Stimulated activated CD4-positive, alpha-beta T cell treated with anti-CD3 and anti-CD28 coated beads, Interleukin-2, amount 100 ng/mL, for 4 hours (primary cell): ENCODE results near the gene LRFN2.

Experiments used
- DNase-seq: peaks from one replicate; pipeline ENCODE4 v3.0.0-alpha.2; 2020; ENCODE audit warnings: low read depth

The LRFN2 gene

DNA sequence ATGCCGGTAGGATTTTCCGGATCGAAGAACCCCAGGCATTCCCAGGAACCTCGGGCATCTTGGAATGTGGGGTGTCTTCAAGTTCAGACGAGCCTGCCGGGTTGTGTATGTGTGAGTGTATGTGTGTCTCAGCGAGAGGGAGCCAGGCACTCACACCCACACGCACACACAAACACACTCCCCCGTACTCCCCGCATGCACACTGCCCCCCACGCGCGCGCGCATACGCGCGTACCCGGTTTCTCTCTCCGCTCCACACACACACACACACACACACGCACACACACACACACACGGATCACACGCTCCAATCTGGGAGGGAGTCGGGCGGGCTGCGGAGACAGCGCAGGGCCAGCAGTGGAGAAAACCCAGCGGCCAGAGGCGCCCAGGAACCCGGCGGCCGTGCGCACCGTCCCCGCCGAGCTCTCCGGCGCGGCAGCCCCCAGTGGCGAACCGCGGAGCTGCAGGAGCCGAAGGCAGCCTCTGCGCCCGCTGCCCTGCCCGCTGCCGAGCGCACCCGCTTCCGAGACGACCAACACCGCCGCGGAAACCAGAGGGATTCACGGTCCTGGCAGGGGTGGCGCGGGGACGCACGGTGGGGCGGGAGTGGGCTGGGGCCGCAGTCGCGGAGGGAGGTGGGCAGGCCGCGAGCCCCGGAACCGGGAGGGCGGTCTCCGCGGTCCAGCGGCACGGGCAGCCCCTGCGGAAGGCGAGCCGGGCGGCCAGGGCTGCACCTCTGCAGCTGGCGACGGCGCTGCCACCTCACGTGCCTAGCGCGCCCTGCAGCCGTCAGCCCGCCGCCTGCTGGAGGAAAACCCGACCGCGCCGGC lies at the start of gene LRFN2:
Gene LRFN2 (minus strand): TSS at position 125 of the 830 bp plus-strand sequence.
- peak; percentile 42 for DNase-seq

DNA sequence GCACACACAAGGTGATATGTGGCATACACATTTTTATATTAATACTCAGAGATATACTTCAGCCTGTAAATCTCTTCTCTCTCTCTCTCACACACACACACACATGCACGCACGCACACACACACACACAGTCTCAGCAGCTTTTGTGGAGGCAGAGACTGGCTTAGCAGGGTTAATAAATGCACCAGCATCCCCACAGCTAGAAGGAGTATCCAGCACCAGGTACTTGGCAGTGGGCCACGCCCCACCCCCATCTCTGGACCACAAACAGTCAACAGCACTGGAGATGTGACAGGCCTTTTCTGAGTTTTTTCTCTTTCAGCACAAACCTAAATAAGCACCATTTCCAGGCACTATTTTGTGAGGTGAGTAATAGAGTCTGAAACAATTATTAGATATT lies 47.3 kb upstream of the LRFN2 start:
- DNase-seq = no peak

DNA sequence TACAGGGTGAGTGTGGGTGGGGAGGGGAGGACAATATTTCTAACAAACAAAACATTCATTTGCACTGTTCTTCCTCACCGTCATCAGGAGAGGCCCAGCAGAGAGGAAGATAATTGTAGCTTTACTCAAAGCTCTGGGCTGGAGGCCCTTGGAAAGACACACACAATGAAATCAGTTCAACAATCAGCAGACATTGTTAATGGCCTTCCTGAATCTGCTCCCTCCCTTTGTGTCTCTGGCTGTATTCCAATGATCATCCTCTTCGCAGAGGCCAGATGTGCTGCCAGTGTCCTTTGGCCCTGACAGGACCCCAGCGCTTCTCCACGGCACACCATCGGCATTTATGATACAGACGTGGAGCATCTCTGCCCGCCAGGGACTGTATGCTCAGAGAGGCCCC lies 44.6 kb upstream of the LRFN2 start:
- no peak for DNase-seq

DNA sequence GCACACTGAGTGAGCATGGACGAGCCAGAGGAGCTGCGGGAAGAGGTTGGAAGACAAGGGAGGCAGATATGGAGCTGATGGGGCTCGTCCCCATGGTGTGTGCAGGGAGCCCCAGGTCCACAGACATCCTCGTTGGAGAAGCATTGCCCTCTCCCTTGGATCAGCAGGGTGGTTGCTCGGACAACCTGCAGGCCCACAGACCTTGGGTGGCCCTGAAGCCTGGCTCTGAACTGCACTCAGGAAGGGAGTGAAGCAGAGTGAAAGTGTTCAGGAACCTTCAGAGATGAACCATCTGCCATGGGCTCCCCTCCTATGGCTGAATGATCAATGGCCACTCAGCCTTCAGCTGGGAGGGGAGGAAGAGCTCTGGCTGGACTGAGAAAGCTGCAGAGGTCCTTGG lies 43.3 kb upstream of the LRFN2 start:
- no peak for DNase-seq

DNA sequence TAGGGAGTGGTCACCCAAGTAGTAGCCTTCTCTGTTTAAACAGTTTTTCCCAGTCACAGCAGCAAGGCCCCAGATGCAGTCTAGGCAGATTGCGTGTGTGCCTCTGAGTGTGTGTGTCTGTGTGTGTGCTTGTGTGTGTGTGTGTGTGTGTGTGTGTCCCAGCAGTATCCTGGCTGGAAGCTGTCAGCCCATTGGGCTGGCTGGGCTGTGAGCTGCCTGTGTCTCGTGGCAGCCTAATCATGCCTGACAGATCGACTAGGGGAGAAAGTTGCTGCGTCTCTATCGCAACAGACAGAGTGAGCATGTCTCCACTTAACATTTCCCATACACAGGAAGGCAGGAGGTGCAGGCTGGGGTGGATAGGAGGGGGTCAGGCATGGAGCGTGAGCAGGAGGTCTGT lies 42.9 kb upstream of the LRFN2 start:
- no peak for DNase-seq

DNA sequence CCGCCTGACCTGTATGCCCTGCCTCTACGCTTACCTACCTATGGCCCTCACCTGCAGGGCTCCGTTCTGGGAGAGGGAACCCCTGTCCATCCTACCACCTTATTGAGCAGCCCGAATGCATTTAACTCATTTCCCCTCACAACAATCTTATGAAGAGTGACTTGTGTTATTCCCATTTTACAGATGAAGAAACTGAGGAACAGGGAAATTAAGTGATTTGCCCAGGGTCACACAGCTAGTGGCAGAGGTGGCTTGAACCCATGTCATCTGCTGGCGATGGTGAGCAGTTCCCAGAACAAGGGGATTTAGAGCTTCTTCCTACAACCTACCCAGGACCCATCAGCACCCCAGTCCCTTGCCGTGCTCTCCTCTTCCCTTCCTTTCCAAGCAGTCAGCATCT lies 42.3 kb upstream of the LRFN2 start:
- DNase-seq = no peak

DNA sequence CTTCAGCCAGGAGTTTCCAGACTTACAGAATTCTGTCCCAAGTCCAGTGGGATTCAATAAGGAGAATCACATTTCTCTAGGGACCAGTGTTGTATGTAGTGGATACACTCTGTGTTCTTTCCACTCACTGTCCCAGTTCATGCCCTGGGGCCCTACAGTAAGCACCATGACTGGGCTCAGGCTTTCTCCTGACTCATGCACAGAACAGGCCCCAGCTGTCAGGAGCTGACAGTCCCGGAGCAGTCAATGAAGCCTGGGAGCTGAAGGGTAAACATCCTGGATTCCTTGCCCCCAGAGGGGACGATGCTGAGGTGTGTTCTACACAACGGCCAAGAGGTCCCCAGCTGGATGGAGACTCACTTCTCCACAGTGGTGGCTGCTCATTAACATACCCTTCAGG lies 40.2 kb upstream of the LRFN2 start:
- DNase-seq = no peak

DNA sequence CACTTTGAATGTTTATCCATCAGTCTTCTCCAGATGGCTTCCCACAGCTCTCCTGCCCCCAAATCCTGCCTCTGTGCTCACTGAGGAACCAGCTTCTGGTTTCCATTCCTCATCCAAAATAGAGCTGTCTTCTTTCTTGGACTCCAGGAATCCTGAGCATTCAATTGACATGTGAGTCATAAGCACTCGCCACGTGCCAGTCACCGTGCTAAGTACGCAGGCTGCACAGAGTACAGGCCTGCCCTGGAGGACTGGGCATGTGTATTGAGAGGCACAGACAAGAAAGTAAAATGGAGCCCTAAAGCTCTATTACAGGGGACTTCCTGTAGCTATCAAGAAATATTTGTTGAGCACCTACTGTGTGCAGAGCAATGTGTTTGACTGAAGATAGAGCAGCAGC lies 39.7 kb upstream of the LRFN2 start:
- no peak for DNase-seq

DNA sequence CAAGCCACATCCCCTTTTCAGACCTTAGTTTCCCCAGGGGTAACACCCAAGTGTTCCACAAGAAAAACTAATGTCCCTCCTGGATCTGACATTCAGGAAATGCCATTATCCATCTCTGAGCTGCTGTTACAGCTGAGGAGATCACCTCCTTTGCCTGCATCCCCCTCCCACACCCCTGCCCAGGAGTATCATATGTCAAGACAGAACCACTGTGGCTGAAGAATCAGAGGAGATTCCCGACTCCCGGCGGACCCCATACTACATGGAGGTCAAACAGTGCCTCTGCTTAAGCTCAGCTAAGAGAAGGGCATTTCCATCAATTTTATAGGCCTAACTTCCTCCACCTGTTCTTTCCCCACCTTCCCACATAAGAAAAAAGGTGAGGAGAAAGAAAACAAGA lies 36.8 kb upstream of the LRFN2 start:
- no peak for DNase-seq

DNA sequence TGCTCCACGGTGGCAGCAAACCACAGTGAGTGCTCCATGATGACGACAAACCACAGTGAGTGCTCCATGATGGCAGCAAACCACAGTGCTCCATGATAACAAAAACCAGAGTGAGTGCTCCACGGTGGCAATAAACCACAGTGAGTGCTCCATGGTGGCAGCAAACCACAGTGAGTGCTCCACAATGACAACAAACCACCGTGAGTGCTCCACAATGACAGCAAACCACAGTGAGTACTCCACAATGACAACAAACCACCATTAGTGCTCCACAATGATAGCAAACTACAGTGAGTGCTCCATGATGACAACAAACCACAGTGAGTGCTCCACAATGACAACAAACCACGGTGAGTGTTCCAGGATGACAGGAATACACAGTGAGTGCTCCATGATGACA lies 36.0 kb upstream of the LRFN2 start:
- DNase-seq = no peak

DNA sequence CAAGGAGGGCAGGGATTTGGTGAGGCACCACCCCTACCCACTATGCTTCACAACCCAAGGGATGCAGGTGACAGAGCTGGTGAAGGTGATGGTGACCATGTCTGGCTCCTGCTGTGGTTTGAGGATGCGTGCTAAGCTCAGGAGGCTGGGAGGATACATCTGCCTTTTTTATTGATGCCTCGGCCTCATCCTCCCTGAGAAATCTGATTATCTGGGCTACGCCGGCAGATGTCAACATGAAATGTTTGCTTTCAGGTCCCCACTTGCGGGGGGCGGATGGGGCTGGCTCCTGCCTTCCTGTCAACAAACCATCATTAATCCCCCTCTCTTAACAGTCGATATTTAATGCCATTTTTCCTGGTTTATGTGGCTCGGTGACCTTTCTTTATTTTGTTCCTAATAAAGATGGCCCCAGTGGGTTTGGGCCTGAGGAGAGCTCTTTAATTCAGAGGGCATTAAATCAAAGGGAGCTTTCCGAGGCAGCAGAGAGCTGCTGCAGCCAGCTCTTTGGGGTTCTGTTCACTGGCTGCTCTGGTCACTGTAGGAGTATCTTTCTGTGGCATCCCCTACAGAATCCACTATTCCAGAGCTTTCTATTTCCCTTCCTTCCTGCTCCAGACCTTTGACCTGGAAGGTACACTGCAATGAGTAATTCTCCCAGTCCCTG lies 33.5 kb upstream of the LRFN2 start:
- no peak for DNase-seq

DNA sequence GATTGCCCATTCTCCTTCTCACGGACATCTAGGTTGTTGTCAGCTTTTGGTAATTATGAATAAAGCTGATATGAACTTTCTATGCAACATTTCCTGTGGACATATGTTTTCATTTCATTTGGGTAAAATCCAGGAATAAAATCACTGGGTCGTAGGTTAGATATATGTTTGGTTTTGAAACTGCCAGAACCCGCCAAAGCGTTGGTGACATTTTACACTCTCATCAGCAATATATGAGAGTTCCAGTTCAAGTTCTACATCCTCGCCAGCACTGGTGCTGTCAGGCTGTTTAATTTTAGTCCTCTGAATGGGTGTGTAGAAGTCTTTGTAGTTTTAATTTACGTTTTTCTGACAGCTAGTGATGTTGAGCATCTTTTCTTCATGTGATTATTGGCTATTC lies 27.5 kb upstream of the LRFN2 start:
- no peak for DNase-seq

DNA sequence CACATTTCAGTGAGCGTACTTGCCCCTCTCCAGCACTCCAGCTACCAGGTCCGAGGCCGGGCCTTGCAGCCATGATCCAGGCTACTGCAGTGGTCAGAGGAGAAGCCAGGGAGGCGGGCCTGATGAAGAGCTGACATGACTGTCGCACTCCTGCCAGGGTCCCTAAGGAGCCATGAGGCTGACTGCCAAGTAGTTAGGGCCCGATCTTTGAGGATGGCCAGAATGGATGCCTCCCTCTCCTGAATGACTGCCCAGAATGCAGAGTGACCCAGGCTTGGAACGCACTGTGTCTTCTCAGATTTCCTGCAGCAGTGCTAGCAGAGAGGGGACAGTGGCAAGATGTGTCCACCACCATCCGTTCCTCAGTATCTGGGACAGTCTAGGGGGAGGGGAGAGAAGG lies 24.7 kb upstream of the LRFN2 start:
- no peak for DNase-seq

DNA sequence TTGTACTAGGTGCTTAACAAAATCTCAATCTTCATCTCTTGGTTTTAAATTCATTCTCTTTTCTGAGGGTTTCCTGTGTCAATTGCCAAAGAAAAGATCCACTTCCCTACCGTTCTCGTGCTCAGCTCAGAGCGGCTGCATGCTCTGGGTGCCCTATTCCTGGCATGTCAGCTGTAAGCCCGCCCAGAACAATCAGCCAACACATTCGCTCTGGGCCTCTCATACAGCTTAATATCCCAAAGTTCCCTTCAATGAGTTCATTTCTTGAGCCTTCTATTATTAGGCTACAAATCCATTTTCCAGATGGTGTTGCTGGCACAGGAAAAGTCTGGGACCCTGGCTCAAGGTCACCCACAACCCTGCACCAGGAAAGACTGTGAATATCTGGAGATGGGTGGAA lies 24.3 kb upstream of the LRFN2 start:
- DNase-seq = no peak

DNA sequence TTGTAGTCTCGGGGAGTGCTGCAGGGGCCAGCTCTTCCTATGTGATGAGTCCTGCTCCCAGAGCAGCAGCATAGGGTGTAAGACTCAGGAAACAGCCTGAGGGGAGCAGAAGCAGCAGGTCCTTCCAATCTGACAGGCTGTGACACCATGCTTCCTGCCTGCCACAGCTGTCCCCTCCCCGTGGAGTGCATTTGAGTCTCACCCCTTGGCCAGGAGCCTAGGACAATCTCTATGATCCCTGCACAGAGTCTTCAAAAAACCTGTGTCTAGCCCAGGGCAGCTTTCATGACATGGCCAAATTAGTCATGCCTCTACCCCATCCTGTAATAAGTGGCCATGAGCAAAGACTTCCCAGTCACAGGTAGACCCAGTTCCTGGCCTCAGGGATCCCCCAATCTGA lies 23.1 kb upstream of the LRFN2 start:
- DNase-seq = no peak

DNA sequence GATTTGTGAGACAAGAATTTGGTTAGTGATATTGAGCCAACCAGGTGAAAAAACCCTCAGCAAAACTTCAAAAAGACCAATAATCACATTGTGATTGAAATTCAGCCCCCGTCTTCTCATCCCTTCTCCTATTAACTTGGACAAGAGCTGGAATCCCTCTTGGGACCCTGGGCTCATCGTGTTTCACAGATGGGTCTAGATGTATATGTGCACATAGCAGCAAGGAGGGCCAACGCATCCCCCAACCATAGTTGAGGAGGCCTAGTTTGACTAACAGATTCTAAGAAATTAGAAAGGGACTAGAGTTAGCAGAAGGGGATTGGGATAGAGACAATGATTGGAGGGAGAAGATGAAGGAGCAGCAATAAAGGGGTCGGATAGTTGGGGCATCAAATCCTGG lies 19.8 kb upstream of the LRFN2 start:
- DNase-seq = no peak

DNA sequence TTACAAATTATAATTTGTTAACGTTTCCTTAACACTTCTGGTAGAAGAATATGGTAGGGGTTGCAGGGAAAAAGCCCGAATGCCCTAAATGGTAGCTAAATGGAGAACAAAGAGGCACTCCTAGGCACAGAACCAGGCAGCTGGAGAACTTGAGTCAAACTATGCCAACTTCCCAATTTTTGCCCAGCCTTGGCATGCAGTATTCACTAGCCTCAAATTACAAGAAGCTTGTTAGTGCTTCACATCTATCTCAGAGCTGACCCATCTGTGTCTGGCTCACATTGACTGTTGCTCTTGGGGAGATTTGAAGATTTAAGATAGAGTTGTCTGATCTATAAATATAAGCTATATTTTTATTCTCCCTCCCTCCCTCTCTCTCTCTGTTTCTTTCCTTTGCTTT lies 19.4 kb upstream of the LRFN2 start:
- no peak for DNase-seq

DNA sequence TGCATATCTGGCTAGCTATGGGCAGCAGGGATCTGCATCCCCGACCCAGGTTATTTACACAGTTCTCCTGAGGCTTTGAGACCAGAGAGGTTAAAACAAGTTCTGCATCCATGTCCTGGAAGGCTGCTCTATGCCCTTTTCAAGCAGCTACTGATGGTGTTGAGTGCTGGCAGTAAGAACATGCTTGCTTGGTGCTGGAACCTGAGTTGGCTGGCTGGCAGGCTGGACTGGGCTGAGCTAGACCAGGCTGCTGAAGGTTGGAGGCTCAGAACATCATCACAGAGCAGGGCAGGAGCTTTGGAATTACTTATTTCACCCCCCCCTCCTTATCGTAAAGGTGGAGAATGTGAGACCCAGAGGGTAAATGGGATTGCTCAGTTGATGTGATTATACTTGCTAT lies 16.9 kb upstream of the LRFN2 start:
- no peak for DNase-seq

DNA sequence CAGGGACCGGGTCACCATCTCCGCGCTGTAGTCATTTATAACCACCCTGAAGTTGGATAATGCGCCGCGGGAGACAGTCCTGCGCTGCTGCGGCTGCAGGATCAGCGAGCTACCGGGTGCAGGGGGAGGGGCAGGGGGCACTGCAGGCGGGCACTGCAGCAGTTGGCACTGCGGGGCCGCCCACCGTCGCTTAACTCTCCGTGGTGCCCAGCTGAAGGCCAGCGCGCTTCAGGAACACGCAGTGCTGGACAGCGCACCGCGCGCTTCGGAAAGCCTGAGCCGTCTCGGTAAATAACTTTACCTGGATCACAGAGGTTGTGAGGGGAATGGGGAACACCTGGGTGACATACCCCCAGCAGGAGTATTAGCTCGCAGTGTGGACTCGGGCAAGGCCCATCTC lies 12.4 kb upstream of the LRFN2 start:
- DNase-seq = no peak

DNA sequence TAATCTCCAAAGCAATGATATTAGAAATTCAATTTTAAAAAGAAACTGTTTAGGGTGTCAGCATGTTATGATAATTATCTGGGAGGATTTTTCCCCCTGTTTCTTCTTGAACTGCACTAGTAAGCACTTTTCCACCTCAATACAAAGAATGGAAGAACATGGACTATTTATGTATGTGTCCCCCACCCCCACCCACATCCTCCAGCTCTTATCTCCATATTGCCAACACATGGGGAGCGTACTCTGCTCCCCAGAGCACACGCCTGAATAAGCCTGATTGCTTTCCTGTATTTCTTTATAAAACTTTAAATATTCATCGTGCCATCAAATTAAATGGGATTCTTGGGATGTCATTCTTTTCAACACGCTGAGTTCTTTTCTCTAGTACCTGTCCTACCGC lies 11.4 kb upstream of the LRFN2 start:
- DNase-seq = no peak

DNA sequence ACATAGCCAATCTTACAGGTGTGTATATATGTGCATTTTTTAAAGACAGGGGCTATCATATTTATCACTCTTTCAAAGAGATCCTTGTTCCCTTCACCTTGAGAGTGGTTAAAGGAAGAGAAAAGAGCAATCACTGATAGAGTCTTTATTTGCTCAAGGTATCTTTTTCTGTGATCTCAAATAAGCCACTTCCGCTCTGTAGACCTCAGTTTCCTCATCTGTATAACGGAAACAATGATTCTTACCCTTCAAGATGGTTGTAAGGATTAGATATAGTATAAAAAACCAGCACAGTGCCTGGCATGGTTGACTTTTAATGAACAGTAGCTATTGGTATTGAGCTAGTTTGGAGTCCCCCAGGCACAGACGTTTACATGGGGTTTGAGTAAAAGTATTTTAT lies 10.1 kb upstream of the LRFN2 start:
- no peak for DNase-seq

DNA sequence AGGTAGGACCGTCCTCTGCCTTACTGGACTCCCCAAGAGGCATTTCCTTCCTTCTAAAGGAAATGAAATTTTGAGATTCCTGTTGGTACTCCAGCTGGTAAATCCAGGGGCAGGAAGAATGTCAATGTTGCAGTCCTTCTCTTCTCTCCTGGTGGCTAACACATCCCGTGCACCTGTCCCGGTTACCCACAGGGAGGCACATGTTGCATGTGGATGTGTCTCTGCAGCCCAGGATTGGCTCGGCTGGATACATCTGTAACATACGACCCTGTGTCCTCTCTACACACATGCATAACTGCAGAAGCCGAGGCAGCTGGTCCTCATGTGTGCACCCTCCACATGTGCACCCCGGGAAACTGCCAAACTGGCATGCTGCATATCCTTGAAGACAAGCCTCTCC lies 1.3 kb upstream of the LRFN2 start:
- no peak for DNase-seq

DNA sequence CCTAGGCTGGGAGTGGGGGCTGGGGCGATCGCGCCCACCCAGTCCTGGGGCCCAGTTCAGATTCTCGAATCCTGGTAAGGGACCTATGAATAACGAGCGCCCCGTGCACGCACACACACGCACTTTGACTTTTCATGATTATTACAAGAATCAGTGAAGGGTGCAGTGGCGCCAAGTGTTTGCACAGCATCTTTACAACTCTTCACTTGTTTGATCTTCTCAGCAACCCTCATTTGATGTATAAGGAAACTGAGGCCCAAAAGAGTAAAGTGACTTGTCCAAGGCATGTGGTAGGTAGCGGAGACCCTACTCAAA lies 863 bp upstream of the LRFN2 start:
- no peak for DNase-seq
